Medulla oblongata (tissue), 1 donor: ENCODE data around the gene MIA2.
"Not testable (repeated sequence)": the region's sequence is repeated elsewhere in the genome, so short reads cannot be mapped to it uniquely, and the experiment has no call there.

Experiments
- DNase-seq: peaks from one replicate; pipeline ENCODE4 v3.0.0-alpha.2; 2015; ENCODE audit errors: extremely low spot score

Gene MIA2

GRCh38 chr14:39229601-39230110 lies 4.1 kb upstream of the MIA2 start:
- no peak for DNase-seq

- no peak for DNase-seq
Measured at GRCh38 chr14:39230416-39231035, 3.2 kb upstream of the MIA2 start.

DNA sequence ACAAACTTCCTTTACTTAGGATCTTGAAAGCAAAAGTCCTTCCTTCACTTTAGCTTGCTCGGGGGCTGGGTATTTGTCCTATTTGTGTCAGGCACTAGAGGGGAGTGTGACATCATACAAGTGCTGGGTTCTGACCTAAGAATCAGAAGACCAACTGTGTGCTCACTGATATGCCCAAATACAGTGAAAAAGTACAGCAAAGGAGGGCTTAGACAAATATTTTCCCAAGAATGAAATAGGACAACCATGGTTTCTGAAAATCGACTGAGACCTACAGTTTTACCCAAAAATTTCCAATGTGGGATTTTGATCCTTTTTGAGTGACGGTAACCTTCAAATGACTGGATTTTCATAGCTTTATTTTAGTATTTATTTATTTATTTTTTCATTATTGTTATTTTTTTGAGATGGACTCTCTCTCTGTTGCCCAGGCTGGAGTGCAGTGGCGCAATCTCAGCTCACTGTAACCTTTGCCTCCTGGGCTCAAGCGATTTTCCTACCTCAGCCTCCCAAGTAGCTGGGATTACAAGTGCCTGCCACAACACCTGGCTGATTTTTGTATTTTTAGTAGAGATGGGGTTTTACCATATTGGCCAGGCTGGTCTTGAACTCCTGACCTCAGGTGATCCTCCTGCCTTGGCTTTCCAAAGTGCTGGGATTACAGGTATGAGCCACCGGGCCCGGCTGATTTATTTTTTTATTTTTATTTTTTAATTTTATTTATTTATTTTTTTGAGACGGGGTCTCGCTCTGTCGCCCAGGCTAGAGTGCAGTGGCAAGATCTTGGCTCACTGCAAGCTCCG lies 1.8 kb upstream of the MIA2 start:
- DNase-seq, result peak; percentile 51

DNA sequence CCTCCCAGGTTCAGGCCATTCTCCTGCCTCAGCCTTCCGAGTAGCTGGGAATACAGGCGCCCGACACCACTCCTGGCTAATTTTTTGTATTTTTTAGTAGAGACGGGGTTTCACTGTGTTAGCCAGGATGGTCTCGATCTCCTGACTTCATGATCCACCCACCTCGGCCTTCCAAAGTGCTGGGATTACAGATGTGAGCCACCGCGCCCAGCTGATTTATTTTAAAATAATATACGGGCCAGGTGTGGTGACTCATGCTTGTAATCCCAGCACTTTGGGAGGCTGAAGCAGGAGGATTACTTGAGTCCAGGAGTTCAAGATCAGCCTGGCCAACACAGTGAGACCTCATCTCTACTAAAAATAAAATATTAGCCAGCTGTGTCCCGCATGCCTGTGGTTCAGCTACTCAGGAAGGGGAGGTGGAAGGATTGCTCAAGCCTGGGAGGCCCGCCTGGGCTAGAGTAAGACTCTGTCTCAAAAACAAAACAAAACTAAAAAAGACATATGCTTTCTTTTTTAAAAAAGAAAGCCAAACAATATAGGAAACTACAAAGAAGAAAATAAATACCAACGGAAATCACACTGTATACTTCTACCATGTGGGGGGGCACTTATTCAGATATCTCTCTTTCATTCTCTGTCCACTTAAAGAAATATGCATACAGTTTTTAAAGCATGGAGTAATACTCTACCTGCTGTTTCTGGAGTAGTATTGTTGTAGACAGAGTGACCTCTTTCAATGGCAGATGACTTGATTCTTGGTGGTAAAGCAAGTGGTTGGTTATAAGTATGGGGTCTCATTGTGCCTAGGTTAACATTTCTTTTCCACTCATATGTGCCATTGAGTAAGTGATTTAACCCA lies 930 bp upstream of the MIA2 start:
- DNase-seq, result no peak

DNA sequence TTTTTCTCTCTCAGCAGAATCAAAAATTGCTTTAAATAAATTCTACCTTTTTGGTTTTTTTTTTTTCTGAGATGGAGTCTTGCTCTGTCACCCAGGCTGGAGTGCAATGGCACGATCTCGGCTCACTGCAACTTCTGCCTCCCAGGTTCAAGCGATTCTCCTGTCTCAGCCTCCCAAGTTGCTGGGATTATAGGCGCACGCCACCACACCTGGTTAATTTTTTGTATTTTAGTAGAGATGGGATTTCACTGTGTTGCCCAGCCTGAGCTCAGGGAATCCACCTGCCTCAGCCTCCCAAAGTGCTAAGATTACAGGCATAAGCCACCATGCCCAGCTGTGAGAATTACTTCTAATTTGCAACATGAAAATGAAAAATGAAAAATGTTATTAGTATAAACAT lies 1.3 kb downstream of the MIA2 start:
- DNase-seq, result not testable (repeated sequence)

GRCh38 chr14:39235466-39235865 lies 1.8 kb downstream of the MIA2 start:
- DNase-seq, result not testable (repeated sequence)

GRCh38 chr14:39240769-39241168 lies 7.1 kb downstream of the MIA2 start:
- DNase-seq, result no peak

DNA sequence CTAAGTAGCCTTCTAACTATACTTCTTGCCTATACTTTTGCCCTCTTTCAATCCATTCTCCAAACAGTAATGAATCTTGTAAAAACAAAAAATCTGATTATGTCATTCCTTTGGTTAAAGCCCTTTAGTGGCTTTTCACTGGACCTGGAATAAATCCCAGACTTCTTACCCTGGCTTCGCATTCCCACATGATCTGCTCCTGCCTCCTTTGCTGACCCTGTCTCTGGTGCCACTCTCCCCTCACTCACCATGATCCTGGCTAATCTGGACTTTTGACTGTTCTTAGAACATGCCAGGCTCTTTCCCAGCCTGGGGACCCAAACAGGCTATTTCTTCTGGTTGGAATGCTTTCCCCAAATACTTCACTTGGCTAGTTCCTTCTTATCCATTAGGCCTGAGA lies 7.9 kb downstream of the MIA2 start:
- DNase-seq, result no peak

GRCh38 chr14:39243831-39244230 lies 10.1 kb downstream of the MIA2 start:
- DNase-seq, result no peak

DNA sequence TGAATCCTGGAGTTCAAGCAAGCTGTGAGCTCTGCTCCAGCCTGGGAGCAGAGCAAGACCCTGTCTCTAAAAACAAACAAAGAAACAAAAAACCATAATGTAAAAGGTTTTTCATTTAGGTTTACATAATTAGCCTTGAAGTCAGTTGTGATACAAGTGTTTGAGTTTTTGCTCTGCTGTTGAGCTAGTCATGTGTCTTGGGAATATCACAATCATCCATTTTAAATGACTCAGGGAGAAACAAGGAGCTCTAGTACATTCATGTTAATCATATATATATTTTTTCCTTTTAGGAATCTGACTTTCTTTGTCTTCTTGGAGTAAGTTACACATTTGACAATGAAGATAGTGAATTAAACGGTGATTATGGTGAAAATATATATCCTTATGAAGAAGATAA lies 12.9 kb downstream of the MIA2 start:
- no peak for DNase-seq

DNA sequence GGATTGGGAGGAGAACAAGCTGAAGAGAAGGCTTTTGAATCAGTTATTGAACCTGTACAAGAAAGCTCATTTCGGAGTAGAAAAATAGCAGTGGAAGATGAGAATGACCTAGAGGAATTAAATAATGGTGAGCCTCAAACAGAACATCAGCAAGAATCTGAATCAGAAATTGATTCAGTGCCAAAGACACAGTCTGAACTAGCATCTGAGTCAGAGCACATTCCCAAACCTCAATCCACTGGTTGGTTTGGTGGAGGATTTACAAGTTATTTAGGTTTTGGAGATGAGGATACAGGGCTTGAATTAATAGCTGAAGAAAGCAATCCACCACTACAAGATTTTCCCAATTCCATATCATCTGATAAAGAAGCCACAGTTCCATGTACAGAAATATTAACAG lies 13.5 kb downstream of the MIA2 start:
- DNase-seq, result no peak

GRCh38 chr14:39251547-39251946 lies 17.8 kb downstream of the MIA2 start:
- DNase-seq, result no peak

- not testable (repeated sequence) for DNase-seq
Measured at GRCh38 chr14:39257388-39257787, 23.7 kb downstream of the MIA2 start.

DNA sequence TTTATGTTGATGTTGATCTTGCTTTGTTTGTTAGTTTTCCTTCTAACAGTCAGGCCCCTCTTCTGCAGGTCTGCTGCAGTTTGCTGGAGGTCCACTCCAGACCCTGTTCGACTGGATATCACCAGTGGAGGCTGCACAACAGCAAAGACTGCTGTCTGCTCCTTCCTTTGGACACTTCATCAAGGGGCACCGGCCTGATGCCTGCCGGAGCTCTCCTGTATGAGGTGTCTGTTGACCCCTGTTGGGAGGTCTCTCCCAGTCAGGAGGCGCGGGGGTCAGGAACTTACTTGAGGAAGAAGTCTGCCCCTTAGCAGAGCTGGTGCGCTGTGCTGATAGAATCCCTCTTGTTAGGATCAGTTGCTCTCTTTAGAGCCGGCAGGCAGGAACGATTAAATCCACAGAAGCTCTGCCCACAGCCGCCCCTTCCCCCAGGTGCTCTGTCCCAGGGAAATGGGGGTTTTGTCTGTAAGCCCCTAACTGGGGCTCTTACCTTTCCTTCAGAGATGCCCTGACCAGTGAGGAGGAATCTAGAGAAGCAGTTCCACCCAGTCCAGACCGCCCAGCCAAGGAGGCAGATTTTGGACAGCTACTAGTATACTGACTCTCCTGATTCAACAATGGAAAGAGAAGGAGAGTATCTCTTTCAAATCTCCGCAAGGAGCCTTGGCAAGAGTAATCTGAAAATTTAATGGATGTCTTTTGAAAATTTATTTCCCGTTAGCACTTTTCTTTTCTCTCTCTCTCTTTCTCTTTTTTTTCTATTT lies 25.2 kb downstream of the MIA2 start:
- DNase-seq, result no peak

DNA sequence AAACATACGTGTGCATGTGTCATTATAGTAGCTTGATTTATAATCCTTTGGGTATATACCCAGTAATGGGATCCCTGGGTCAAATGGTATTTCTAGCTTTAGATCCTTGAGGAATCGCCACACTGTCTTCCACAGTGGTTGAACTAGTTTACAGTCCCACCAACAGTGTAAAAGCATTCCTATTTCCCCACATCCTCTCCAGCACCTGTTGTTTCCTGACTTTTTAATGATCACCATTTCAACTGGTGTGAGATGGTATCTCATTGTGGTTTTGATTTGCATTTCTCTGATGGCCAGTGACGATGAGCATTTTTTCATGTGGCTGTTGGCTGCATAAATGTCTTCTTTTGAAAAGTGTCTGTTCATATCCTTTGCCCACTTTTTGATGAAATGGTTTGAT lies 26.4 kb downstream of the MIA2 start:
- DNase-seq, result not testable (repeated sequence)

- DNase-seq, result not testable (repeated sequence)
Measured at GRCh38 chr14:39262214-39262613, 28.5 kb downstream of the MIA2 start.

GRCh38 chr14:39264057-39264456 lies 30.3 kb downstream of the MIA2 start:
- DNase-seq, result no peak

- DNase-seq, result no peak
Measured at GRCh38 chr14:39264558-39264957, 30.8 kb downstream of the MIA2 start.

DNA sequence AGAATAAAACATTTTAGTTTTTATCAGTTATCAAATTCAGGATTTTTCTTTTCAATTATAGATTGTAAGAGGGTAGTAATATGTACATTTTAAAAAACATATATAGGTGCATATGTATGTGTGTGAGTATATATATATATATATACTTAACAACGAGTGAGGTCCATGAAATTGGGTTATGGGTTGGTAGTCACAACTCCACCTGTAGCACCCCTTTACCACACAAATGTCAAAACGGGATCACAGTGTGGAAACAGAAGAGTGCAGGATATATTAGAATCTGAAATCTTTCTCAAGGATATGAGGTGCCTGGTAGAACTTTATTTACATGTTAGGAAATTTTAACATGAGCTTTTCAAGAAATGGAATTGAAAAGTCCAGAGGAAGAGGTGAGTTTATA lies 31.3 kb downstream of the MIA2 start:
- peak; percentile 37 for DNase-seq

DNA sequence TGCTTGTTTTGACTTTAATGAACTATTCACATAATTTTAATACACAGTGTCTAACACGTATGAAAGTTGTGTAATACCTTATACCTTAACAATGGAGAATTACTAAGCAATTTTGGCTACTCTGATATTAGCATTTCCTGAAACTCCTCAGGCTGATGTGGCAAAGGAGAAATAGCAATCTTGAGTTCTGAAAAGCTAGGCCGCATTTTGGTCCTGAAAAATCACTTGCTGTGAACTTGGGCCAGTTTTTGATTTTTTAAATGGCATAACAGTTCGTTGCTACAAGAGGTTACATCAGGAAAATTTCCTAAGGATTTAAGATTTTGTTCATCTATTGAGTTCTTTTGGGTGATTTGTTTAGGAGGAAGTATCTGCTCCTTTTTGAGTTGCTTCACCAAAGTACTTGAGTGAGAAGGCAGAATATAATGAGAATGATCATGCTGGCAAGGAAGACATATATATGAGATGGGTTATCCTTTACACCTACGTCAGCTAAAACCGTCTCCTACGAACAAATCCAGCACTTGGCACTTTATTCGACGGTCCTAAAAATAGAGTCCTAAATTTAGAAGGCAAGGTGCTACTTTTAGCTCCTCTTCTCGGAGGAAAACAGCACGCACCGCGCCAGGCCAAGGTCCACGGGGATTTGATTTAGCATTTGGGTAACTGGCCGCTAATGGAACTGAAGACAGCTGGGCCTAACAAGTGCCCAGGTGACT lies 32.2 kb downstream of the MIA2 start:
- DNase-seq, result peak; percentile 50

DNA sequence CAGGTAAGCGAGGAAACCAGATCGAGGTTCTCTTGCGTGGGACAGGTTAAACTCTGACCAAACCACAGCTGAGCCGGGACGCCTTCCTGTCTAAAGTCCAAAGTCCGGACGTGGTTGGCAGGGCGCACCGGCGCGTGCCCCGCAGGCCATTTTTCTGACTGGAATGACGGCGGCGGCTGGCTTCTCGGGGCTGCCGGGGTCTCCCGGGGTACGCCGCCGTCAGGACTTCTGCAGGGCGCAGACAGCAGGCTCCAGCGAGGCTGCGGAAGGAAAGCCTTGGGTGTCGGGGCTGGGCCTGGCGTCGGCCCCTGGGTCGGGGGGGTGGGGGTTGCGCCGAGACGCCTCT lies 32.8 kb downstream of the MIA2 start:
- no peak for DNase-seq
